ENCODE data around the gene MON1A.

MON1A gene, protein sequence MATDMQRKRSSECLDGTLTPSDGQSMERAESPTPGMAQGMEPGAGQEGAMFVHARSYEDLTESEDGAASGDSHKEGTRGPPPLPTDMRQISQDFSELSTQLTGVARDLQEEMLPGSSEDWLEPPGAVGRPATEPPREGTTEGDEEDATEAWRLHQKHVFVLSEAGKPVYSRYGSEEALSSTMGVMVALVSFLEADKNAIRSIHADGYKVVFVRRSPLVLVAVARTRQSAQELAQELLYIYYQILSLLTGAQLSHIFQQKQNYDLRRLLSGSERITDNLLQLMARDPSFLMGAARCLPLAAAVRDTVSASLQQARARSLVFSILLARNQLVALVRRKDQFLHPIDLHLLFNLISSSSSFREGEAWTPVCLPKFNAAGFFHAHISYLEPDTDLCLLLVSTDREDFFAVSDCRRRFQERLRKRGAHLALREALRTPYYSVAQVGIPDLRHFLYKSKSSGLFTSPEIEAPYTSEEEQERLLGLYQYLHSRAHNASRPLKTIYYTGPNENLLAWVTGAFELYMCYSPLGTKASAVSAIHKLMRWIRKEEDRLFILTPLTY

DNA sequence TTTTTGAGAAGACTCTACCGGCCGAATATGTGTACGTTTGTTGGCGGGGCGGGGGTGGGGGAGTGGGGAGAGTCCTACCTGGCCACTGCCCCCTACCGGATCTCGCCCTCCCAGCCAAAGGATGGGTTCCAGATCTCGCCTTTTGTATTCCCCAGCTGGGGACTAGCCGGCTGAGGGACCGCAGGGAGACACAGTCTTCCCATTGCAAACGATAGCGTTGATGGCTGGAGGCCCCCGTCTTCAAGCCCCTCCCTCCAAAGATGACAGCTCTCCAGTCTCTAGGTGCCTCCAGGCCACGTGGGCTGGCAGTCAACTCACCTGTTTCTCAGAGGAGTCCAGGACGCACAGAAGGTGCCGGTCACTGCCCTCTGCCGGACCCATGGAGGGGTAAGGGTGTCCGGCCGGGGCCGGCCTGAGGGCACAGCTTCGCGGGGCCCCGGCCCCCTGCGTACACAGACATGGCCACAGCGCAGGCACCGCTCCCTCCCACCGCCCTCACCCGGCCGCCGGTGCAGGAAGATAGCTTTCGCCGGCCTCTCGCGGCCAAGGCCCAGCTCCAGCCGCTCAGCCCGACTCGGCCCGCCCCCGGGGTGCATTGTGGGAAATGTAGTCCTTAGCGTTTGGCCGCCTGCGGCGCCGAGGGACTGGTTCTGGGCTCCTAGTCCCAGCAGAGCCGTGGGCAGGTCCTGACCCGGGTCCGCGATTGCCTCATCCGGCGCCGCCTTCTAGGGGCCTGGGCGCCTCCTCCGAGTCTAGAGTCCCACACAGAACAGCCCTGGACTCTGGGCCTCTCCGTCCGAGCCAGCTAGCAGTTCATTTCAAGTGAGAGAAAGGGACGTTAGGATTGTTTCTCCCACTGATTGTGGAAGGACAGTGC, at the start of gene MON1A:
Gene MON1A, minus strand, starts transcription at position 521 of the 877 bp plus-strand sequence. CDS start 16,465 bp downstream, outside the sequence.
- peaks cover 16% of the 10 kb centered on the region for H3K4me1 ChIP-seq (ENCODE audit: control insufficient read depth, insufficient read depth, low read length)
- H3K27me3 ChIP-seq (ENCODE audit: control insufficient read depth, insufficient read depth, low read length), result no peaks in the 10 kb centered on the region
- H3K9ac ChIP-seq (ENCODE audit: low read depth, low read length), result 0 out of 2 replicates have a peak within 1 kb of the TSS, but pooled peaks have one; percentile 15
- H3K27ac ChIP-seq (ENCODE audit: low read depth, low read length), result peak within 1 kb of the TSS; percentile 80
- no peaks in the 10 kb centered on the region for H3K36me3 ChIP-seq (ENCODE audit: control insufficient read depth, insufficient read depth, low read length)
- H3K4me3 ChIP-seq (ENCODE audit: low read depth, low read length), result peak within 1 kb of the TSS; percentile 79
- H3K9me3 ChIP-seq (ENCODE audit: control insufficient read depth, insufficient read depth, low read length), result no peaks in the 10 kb centered on the region

DNA sequence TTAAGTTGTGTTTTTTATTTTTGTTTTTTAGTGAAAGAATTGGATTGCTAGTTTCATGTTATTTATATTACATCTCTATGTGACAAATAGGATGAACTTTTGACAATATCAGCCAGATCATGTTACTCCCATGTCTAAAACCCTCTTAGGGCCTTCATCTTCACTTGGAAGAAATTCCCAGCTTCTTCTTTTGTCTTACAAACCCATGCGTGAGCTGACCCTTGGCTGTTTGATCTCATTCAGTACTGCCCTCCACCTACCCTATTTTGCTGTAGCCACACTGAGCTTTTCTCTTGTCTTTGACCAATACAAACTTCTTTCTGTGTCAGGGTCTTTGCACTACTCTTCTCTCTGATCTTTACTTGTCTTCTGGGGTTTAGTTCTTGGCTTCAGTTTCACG, 47.3 kb upstream of the MON1A start:
- peaks cover 63% of the 10 kb centered on the region for H3K36me3 ChIP-seq (ENCODE audit: control insufficient read depth, insufficient read depth, low read length)

DNA sequence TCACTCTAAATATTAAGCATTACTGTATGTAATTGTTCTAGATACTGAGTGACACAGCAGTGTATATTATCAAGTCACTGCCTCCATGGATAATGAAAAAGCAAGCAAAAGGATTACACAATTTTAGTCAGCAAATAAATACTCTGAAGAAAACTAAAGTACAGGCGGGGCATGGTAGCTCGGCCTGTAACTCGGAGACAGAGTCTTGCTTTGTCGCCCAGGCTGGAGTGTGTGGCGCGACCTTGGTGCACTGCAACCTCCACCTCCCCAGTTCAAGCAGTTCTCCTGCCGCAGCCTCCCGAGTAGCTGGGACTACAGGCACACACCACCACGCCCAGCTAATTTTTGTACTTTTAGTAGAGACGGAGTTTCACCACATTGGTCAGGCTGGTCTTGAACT, 43.0 kb upstream of the MON1A start:
- Histone ChIP-seq H3K9me3 (ENCODE audit: control insufficient read depth, insufficient read depth, low read length) (no peaks in the 10 kb centered on the region), H3K27me3 (ENCODE audit: control insufficient read depth, insufficient read depth, low read length) (no peaks in the 10 kb centered on the region), H3K27ac (ENCODE audit: low read depth, low read length) (no peak overlapping the region), H3K4me3 (ENCODE audit: low read depth, low read length) (no peak overlapping the region), H3K4me1 (ENCODE audit: control insufficient read depth, insufficient read depth, low read length) (peaks cover 6% of the 10 kb centered on the region), H3K36me3 (ENCODE audit: control insufficient read depth, insufficient read depth, low read length) (peaks cover 48% of the 10 kb centered on the region), H3K9ac (ENCODE audit: low read depth, low read length) (no peak overlapping the region)

More for the DNA sequence above, 47.3 kb upstream of the MON1A start:
- Histone ChIP-seq H3K27ac (ENCODE audit: low read depth, low read length) (peak overlapping the region; percentile 21), H3K9me3 (ENCODE audit: control insufficient read depth, insufficient read depth, low read length) (no peaks in the 10 kb centered on the region), H3K4me1 (ENCODE audit: control insufficient read depth, insufficient read depth, low read length) (peaks cover 6% of the 10 kb centered on the region), H3K9ac (ENCODE audit: low read depth, low read length) (no peak overlapping the region), H3K27me3 (ENCODE audit: control insufficient read depth, insufficient read depth, low read length) (no peaks in the 10 kb centered on the region), H3K4me3 (ENCODE audit: low read depth, low read length) (no peak overlapping the region)

DNA sequence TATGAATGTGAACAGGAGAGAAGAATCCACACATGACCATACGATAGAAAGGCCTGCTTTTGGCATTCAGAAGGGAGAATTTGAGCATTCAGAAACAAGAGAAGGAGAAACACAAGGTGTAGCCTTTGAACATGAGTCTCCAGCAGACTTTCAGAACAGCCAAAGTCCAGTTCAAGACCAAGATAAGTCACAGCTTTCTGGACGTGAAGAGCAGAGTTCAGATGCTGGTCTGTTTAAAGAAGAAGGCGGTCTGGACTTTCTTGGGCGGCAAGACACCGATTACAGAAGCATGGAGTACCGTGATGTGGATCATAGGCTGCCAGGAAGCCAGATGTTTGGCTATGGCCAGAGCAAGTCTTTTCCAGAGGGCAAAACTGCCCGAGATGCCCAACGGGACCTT, 38.7 kb upstream of the MON1A start:
- Histone ChIP-seq H3K27me3 (ENCODE audit: control insufficient read depth, insufficient read depth, low read length) (no peaks in the 10 kb centered on the region), H3K27ac (ENCODE audit: low read depth, low read length) (no peak overlapping the region), H3K9me3 (ENCODE audit: control insufficient read depth, insufficient read depth, low read length) (no peaks in the 10 kb centered on the region), H3K36me3 (ENCODE audit: control insufficient read depth, insufficient read depth, low read length) (peaks cover 40% of the 10 kb centered on the region), H3K9ac (ENCODE audit: low read depth, low read length) (no peak overlapping the region), H3K4me3 (ENCODE audit: low read depth, low read length) (no peak overlapping the region), H3K4me1 (ENCODE audit: control insufficient read depth, insufficient read depth, low read length) (no peaks in the 10 kb centered on the region)

DNA sequence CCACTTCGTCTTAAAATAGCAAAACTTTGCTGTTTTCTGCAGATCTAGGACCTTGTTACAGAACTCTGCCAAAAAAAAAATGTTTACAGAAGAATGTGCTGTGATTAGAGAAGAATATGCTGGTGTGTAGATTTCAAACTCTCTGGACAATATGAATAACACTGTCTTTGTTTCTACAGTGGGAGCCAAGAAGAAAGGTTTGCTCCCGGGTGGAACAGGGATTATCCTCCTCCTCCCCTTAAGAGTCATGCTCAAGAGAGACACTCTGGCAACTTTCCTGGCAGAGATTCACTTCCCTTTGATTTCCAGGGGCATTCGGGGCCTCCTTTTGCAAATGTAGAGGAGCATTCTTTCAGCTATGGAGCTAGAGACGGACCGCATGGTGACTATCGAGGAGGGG, 37.7 kb upstream of the MON1A start:
- H3K9ac ChIP-seq (ENCODE audit: low read depth, low read length), result no peak overlapping the region
- no peaks in the 10 kb centered on the region for H3K9me3 ChIP-seq (ENCODE audit: control insufficient read depth, insufficient read depth, low read length)
- peaks cover 30% of the 10 kb centered on the region for H3K36me3 ChIP-seq (ENCODE audit: control insufficient read depth, insufficient read depth, low read length)
- H3K4me1 ChIP-seq (ENCODE audit: control insufficient read depth, insufficient read depth, low read length), result no peaks in the 10 kb centered on the region
- no peaks in the 10 kb centered on the region for H3K27me3 ChIP-seq (ENCODE audit: control insufficient read depth, insufficient read depth, low read length)
- no peak overlapping the region for H3K4me3 ChIP-seq (ENCODE audit: low read depth, low read length)
- H3K27ac ChIP-seq (ENCODE audit: low read depth, low read length), result no peak overlapping the region

DNA sequence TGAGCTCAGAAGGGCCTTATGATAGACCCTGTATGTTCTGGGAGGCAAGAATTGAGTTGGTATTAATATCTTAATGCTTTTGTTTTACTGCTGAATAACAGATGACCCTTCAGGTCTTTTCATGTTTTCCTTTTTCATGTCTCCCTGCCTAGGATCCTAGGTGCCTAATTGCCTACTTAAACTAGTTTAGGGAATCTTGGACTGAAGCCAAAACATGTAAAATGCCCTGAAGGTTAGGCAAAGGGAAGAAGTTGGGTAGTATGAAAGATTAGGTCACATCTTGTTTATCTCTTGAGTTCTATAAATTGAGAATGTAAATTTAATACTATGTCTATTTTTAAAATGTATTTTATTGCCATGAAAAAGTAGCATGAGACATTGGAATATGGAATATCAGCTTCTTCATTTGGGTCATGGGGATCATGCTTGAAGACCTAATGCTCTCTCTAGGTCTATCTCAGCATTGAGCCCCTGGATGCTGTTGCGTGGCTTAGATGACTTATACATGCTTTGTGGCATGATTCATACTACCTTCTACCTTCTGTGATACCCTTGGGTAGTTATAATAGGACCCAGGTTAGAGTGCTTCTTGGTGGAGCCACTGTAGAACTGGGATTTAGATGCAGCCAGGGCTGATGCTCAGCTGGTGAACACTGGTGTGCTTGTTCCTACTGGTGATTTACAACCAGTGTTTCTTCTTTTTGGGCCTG, 36.8 kb upstream of the MON1A start:
- H3K9me3 ChIP-seq (ENCODE audit: control insufficient read depth, insufficient read depth, low read length), result no peaks in the 10 kb centered on the region
- no peak overlapping the region for H3K4me3 ChIP-seq (ENCODE audit: low read depth, low read length)
- no peaks in the 10 kb centered on the region for H3K4me1 ChIP-seq (ENCODE audit: control insufficient read depth, insufficient read depth, low read length)
- H3K9ac ChIP-seq (ENCODE audit: low read depth, low read length), result no peak overlapping the region
- H3K27me3 ChIP-seq (ENCODE audit: control insufficient read depth, insufficient read depth, low read length), result no peaks in the 10 kb centered on the region
- H3K27ac ChIP-seq (ENCODE audit: low read depth, low read length), result no peak overlapping the region
- peaks cover 22% of the 10 kb centered on the region for H3K36me3 ChIP-seq (ENCODE audit: control insufficient read depth, insufficient read depth, low read length)

DNA sequence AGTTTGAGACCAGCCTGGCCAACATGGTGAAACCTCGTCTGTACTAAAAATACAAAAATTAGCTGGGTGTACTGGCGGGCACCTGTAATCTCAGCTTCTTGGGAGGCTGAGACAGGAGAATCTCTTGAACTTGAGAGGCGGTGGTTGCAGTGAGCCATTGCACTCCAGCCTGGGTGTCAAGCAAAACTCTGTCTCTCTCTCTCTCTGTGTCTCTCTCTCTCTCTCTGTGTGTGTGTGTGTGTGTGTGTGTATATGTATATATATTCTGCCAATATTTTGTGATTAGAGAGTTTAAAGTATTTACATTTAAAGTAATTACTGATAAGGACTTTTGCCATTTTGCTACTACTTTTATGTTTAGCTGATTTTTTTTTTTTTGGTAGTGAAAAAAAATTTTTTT, 26.0 kb upstream of the MON1A start:
- Histone ChIP-seq H3K4me3 (ENCODE audit: low read depth, low read length) (no peak overlapping the region), H3K9me3 (ENCODE audit: control insufficient read depth, insufficient read depth, low read length) (no peaks in the 10 kb centered on the region), H3K27me3 (ENCODE audit: control insufficient read depth, insufficient read depth, low read length) (no peaks in the 10 kb centered on the region), H3K4me1 (ENCODE audit: control insufficient read depth, insufficient read depth, low read length) (no peaks in the 10 kb centered on the region; the same call in 1 of the 2 replicates), H3K27ac (ENCODE audit: low read depth, low read length) (no peak overlapping the region), H3K36me3 (ENCODE audit: control insufficient read depth, insufficient read depth, low read length) (no peaks in the 10 kb centered on the region), H3K9ac (ENCODE audit: low read depth, low read length) (no peak overlapping the region)

DNA sequence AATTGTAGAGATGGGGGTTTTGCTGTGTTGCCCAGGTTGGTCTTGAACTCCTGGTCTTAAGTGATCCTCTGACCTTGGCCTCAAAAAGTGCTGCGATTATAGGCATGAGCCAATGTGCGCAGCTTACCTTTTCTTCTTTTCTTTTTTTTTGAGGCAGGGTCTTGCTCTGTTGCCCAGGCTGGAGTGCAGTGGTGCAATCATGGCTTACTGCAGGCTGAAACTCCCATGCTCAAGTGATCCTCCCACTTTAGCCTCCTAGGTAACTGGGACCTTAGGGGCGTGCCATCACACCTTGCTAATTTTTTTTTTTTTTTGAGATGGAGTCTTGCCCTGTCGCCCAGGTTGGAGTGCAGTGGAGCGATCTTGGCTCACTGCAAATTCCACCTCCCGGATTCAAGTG, 23.3 kb upstream of the MON1A start:
- Histone ChIP-seq H3K9me3 (ENCODE audit: control insufficient read depth, insufficient read depth, low read length) (no peaks in the 10 kb centered on the region), H3K36me3 (ENCODE audit: control insufficient read depth, insufficient read depth, low read length) (no peaks in the 10 kb centered on the region), H3K27me3 (ENCODE audit: control insufficient read depth, insufficient read depth, low read length) (no peaks in the 10 kb centered on the region), H3K4me1 (ENCODE audit: control insufficient read depth, insufficient read depth, low read length) (no peaks in the 10 kb centered on the region; the same call in 1 of the 2 replicates), H3K9ac (ENCODE audit: low read depth, low read length) (no peak overlapping the region), H3K27ac (ENCODE audit: low read depth, low read length) (no peak overlapping the region), H3K4me3 (ENCODE audit: low read depth, low read length) (no peak overlapping the region)

DNA sequence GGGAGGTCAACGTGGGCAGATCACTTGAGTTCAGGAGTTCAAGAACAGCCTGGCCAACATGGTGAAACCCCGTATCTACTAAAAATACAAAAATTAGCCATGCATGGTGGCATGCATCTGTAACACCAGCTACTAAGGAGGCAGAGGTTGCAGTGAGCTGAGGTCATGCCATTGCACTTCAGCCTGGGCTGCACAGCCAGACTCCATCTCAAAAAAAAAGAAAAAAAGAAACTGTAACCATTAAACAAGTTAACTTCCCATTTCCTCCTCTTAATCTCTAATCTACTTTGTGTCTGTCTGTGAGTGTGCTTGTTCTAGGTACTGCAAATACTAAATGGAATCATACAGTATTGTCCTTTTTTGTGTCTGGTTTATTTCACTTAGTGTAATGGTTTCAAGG, 13.0 kb upstream of the MON1A start:
- Histone ChIP-seq H3K4me3 (ENCODE audit: low read depth, low read length) (no peak overlapping the region), H3K9ac (ENCODE audit: low read depth, low read length) (no peak overlapping the region), H3K4me1 (ENCODE audit: control insufficient read depth, insufficient read depth, low read length) (0 out of 2 replicates have a peak, but pooled peaks cover 3% of the 10 kb centered on the region), H3K36me3 (ENCODE audit: control insufficient read depth, insufficient read depth, low read length) (peaks cover 10% of the 10 kb centered on the region), H3K27me3 (ENCODE audit: control insufficient read depth, insufficient read depth, low read length) (no peaks in the 10 kb centered on the region), H3K9me3 (ENCODE audit: control insufficient read depth, insufficient read depth, low read length) (no peaks in the 10 kb centered on the region), H3K27ac (ENCODE audit: low read depth, low read length) (no peak overlapping the region)

DNA sequence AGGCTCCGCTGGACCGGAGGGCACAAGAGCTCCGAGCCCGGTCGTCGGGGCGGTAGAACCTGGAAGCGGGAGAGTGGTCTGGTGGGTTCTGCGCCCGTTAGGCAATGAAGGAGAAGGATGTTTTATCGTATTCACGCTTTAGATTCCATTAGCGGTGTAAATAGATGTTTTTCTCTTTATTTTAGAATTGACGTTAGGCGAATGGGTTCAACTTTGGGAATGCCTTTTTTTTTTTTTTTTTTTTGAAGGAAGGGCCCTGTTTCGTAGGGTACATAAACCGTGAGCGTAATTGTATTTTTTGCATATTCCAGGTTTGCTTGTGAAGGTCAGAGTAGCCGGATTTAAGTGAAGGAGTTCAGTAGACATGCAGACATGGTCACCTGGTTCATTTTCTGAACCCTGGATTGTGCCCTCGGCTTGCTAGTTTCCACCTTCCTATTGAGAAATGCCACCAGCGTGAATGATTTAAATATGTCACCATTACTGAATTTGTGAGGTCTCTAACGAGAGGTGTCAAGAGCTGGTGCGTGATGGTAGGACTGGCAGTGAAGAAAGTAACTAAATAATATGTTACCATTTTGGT, 11.1 kb upstream of the MON1A start:
- 0 out of 2 replicates have a peak, but pooled peaks cover 3% of the 10 kb centered on the region for H3K4me1 ChIP-seq (ENCODE audit: control insufficient read depth, insufficient read depth, low read length)
- H3K36me3 ChIP-seq (ENCODE audit: control insufficient read depth, insufficient read depth, low read length), result peaks cover 8% of the 10 kb centered on the region
- H3K9me3 ChIP-seq (ENCODE audit: control insufficient read depth, insufficient read depth, low read length), result no peaks in the 10 kb centered on the region
- H3K27ac ChIP-seq (ENCODE audit: low read depth, low read length), result peak overlapping the region; percentile 95
- peak overlapping the region; percentile 83 for H3K9ac ChIP-seq (ENCODE audit: low read depth, low read length)
- H3K27me3 ChIP-seq (ENCODE audit: control insufficient read depth, insufficient read depth, low read length), result no peaks in the 10 kb centered on the region
- peak overlapping the region; percentile 99 for H3K4me3 ChIP-seq (ENCODE audit: low read depth, low read length)
